DND-41 (cell line): Measurements from ENCODE around the gene CD151.
A peak's percentile ranks its signal among the peaks of the same experiment; 100 is the strongest.

Experiments used
- ATAC-seq: fragments of 200-7000 bp; cut with Tn5 transposase; 3 replicates; pipeline ENCODE4 v1.9.1; 2021; ENCODE audit warnings: low read depth; ENCODE audit not compliant: insufficient read depth
- DNase-seq: peaks from one replicate; pipeline ENCODE4 v3.0.0-alpha.2; 2020
- H2AFZ ChIP-seq: 2 replicates; pipeline ENCODE4 v1.6.0; 2012; ENCODE audit warnings: low read depth, low read length
- H3K27ac ChIP-seq: 2 replicates; pipeline ENCODE4 v1.5.1; 2012; ENCODE audit warnings: low read length, inconsistent platforms
- H3K27me3 ChIP-seq: fragments of 200-600 bp; sonication (generic); 2 replicates; pipeline ENCODE4 v1.6.0; 2012; ENCODE audit warnings: low read length, mild to moderate bottlenecking, inconsistent platforms; ENCODE audit not compliant: insufficient read depth, poor library complexity
- H3K36me3 ChIP-seq: 2 replicates; pipeline ENCODE4 v1.5.1; 2012; ENCODE audit warnings: low read length, inconsistent platforms; ENCODE audit not compliant: insufficient read depth
- H3K4me1 ChIP-seq: 2 replicates; pipeline ENCODE4 v1.5.1; 2012; ENCODE audit warnings: mild to moderate bottlenecking, low read length; ENCODE audit not compliant: insufficient read depth
- H3K4me2 ChIP-seq: 2 replicates; pipeline ENCODE4 v1.6.0; 2012; ENCODE audit warnings: mild to moderate bottlenecking, moderate library complexity, low read length, inconsistent platforms; ENCODE audit not compliant: insufficient read depth
- H3K4me3 ChIP-seq, 2 experiments: fragments of 200-600 bp in 1 of 2; shearing (Covaris generic) in 1 of 2; 2 replicates each; pipeline ENCODE4 v1.5.1; 2012 to 2016; ENCODE audit warnings: inconsistent platforms in 2 of 2, low read length in 2 of 2, mild to moderate bottlenecking in 2 of 2, low read depth in 1 of 2, moderate library complexity in 1 of 2
- H3K79me2 ChIP-seq: 2 replicates; pipeline ENCODE4 v1.6.0; 2012; ENCODE audit warnings: low read length, inconsistent platforms; ENCODE audit not compliant: insufficient read depth
- H3K9ac ChIP-seq: 2 replicates; pipeline ENCODE4 v1.6.0; 2012; ENCODE audit warnings: low read depth, mild to moderate bottlenecking, inconsistent platforms, low read length, moderate library complexity
- H3K9me3 ChIP-seq: 2 replicates; pipeline ENCODE4 v1.5.1; 2012; ENCODE audit warnings: low read length, moderate library complexity, mild to moderate bottlenecking, inconsistent platforms; ENCODE audit not compliant: insufficient read depth, severe bottlenecking
- H4K20me1 ChIP-seq: 2 replicates; pipeline ENCODE4 v1.6.0; 2012; ENCODE audit warnings: low read length; ENCODE audit not compliant: insufficient read depth
- CTCF ChIP-seq: IDR thresholded peaks from 2 replicates; pipeline ENCODE4 v1.5.1; 2012; ENCODE audit warnings: borderline replicate concordance, low read length, moderate library complexity, mild to moderate bottlenecking; ENCODE audit not compliant: poor library complexity, severe bottlenecking; ENCODE audit errors: extremely low read depth
- EZH2 ChIP-seq: IDR thresholded peaks from 3 replicates; pipeline ENCODE4 v1.6.1; 2012; ENCODE audit warnings: borderline replicate concordance, low read depth, mild to moderate bottlenecking, moderate library complexity, low read length, inconsistent platforms; ENCODE audit not compliant: severe bottlenecking

The CD151 gene

GRCh38 chr11:792535-792821 is 40.3 kb upstream of the CD151 start:
- H3K36me3 ChIP-seq, result peaks cover 29% of the 10 kb centered on the region
- peaks cover 39% of the 10 kb centered on the region for H4K20me1 ChIP-seq
- ATAC-seq (no peak), DNase-seq (no peak)
- H3K27me3 ChIP-seq, result no peaks in the 10 kb centered on the region
- H2AFZ ChIP-seq, result no peak overlapping the region
- no peak overlapping the region for H3K9ac ChIP-seq
- H3K79me2 ChIP-seq, result peaks cover 17% of the 10 kb centered on the region
- H3K4me3 ChIP-seq, result no peak overlapping the region
- TF ChIP-seq CTCF, result no peak
- no peak for TF ChIP-seq EZH2
- no peak overlapping the region for H3K27ac ChIP-seq
- H3K4me1 ChIP-seq, result peaks cover 27% of the 10 kb centered on the region
- no peak overlapping the region for H3K4me2 ChIP-seq
- no peaks in the 10 kb centered on the region for H3K9me3 ChIP-seq

DNA sequence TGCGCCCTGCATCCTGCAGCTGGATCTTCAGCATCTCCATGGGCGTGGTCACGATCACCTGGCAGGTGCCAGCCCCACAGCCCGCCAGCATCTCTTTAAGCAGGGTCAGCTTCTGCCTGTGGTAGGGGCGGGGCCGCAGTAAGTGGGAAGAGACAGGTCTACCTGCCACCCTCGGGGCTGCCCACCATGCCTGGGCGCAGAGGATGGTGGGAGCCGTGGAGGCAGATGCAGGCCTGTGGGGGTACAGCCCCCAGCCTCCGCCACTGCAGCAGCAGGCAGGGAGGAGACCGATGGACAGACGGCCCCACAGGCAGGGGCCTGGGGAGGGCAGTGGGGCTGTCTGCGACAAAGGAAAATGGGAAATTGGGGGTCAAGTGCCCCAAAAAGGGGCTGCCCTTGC is 39.9 kb upstream of the CD151 start:
- no peak overlapping the region for H3K9ac ChIP-seq
- peaks cover 20% of the 10 kb centered on the region for H3K79me2 ChIP-seq
- H2AFZ ChIP-seq, result no peak overlapping the region
- no peak for ATAC-seq
- TF ChIP-seq EZH2, result no peak
- TF ChIP-seq CTCF, result no peak
- H4K20me1 ChIP-seq, result peaks cover 39% of the 10 kb centered on the region
- no peaks in the 10 kb centered on the region for H3K27me3 ChIP-seq
- H3K9me3 ChIP-seq, result no peaks in the 10 kb centered on the region
- DNase-seq, result no peak
- no peak overlapping the region for H3K27ac ChIP-seq
- no peak overlapping the region for H3K4me3 ChIP-seq
- peaks cover 29% of the 10 kb centered on the region for H3K36me3 ChIP-seq
- H3K4me2 ChIP-seq, result no peak overlapping the region
- peaks cover 31% of the 10 kb centered on the region for H3K4me1 ChIP-seq

DNA sequence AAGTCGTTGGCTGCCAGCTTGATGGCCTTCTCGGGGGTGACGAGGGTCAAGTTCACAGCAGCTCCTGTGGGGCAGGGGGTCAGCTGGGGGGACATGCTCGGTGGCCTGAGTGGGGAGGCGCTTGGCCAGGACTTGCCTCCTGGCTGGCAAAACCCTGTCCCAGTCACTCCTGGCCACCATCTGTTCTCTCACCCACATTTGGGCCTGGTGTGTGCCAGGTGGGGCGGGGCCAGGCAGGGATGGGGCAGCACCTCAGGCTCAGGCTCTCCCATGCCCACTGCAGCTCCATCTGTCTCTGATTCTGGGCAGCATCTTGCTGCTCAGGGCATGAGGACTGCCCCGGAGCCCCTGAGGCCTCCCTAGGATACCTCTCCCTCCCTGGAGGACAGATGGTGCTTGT is 39.2 kb upstream of the CD151 start:
- H3K9ac ChIP-seq, result no peak overlapping the region
- H3K27ac ChIP-seq, result no peak overlapping the region
- H3K36me3 ChIP-seq, result peaks cover 29% of the 10 kb centered on the region
- H4K20me1 ChIP-seq, result peaks cover 43% of the 10 kb centered on the region
- DNase-seq (no peak), ATAC-seq (no peak)
- H3K4me3 ChIP-seq, result no peak overlapping the region
- TF ChIP-seq CTCF (no peak), EZH2 (no peak)
- no peaks in the 10 kb centered on the region for H3K27me3 ChIP-seq
- H3K4me1 ChIP-seq, result peaks cover 36% of the 10 kb centered on the region
- H3K4me2 ChIP-seq, result no peak overlapping the region
- no peaks in the 10 kb centered on the region for H3K9me3 ChIP-seq
- no peak overlapping the region for H2AFZ ChIP-seq
- H3K79me2 ChIP-seq, result peaks cover 20% of the 10 kb centered on the region

- Histone ChIP-seq H3K36me3 (peaks cover 33% of the 10 kb centered on the region), H3K9me3 (no peaks in the 10 kb centered on the region), H3K4me1 (peaks cover 37% of the 10 kb centered on the region), H3K4me3 (no peak overlapping the region), H3K79me2 (peaks cover 20% of the 10 kb centered on the region), H3K27me3 (no peaks in the 10 kb centered on the region), H3K4me2 (0 out of 2 replicates have a peak overlapping the region, but pooled peaks have one; percentile 14), H4K20me1 (peaks cover 43% of the 10 kb centered on the region), H3K9ac (no peak overlapping the region), H2AFZ (no peak overlapping the region), H3K27ac (no peak overlapping the region)
- TF ChIP-seq EZH2 (no peak), CTCF (no peak)
- DNase-seq, result no peak
- ATAC-seq, result no peak
Observed at GRCh38 chr11:794013-794765, 38.6 kb upstream of the CD151 start.
